HG02884 (cell line): ENCODE data around the gene NKPD1.

Experiments
- ATAC-seq: cut with Tn5 transposase; IDR thresholded peaks from one replicate; pipeline ENCODE4 v1.9.1; 2021; ENCODE audit warnings: mild to moderate bottlenecking, moderate library complexity; ENCODE audit not compliant: unreplicated experiment

Gene NKPD1, protein sequence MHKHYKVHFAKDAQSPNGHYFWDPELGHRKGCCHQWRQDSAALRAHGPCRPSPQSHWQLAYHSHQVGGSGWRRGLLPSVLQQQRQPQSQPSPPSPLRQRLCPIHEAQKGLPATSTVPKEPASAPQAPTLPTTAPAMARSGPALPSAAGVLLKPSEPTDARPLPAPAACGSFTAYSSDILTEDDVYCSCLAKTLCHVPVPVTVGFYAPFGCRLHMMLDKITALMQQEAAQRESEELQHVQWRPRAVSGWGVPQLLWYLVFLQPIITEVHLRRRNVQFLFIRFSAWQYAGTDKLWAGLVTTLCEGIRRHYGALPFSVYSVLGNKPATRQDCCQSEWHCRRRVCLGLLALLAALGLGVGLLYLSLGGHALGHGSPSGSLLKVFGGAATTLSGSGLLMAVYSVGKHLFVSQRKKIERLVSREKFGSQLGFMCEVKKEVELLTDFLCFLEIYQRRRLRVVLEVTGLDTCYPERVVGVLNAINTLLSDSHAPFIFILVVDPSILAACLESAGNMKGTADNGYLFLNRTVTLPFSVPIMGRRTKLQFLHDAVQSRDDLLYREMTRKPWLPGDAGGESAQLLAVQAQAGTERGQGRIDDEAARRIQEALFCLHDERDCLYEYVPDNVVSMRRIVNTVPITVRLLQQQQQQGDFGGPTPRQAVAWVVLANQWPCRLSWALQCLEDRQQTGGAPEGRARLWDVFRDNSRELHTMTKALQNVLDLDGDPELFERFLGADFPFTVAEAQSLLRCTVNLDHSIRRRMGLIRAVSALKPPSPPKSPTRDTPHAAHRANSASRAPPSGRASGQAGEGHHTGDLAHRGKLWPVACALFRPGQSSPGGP

DNA sequence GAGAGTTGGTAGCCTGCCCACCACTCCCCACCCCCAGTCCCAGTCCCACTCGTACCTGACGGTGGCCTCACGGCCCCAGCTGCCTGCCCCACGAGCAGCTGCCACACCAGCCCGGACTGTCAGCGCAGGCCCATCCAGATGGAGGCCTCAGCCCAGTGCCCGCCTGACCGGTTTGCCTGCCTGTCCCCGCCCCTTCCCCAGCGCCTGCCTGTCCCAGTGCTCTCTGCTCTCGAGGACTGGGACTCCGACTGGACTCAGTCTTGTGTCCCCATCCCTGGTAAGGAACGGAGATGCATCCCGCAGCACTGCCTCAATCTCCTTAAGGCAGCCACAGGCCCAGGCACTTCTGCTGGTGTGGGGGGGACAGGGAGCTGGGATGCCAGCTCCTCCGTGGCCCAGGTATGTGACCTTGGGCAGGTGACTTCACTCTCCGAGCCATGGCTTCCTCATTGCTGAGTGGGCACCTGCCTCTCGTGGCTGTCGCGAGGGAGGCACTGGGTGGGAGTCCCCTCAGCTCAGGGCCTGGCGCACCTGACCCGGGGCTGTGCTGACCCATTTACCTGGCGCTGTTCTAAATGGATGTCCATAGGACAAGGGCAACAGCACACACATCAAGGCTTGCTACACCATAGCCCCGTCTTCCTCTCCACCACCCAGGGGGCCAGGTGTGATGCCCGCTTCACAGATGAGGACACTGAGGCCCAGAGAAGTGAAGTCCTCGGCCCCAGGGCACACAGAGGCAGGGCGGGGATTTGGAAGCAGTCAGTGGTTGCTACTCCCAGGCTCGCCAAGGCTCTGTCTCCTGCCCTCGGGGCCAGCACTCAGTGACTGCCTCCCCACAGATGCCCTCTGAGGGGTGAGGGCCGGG, at the start of gene NKPD1:
Gene NKPD1, minus strand, starts transcription at position 113 of the 868 bp plus-strand sequence. CDS start 832 bp downstream, outside the sequence.
- no peak for ATAC-seq

- no peak for ATAC-seq
These were observed 45.5 kb upstream of the NKPD1 start for GRCh38 chr19:45206328-45206727.

DNA sequence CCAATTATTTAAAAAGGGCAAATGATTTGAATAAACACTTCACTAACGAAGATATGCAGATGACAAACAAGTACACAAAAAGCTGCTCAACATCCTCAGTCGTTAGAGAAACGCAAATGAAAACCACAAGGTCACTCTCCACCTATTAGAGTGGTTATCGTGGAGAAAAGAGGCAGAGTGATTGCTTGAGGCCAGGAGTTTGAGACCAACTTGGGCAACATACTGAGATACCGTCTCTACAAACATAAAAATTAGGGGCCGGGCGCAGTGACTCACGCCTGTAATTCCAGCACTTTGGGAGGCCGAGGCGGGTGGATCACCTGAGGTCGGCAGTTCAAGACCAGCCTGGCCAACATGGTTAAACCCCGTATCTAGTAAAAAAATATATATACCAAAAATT, 45.0 kb upstream of the NKPD1 start:
- ATAC-seq: no peak

- no peak for ATAC-seq
These were observed 41.9 kb upstream of the NKPD1 start for GRCh38 chr19:45202637-45203036.

- no peak for ATAC-seq
These were observed 39.8 kb upstream of the NKPD1 start for GRCh38 chr19:45200568-45200967.

GRCh38 chr19:45195764-45196163, 35.0 kb upstream of the NKPD1 start:
- ATAC-seq: no peak

DNA sequence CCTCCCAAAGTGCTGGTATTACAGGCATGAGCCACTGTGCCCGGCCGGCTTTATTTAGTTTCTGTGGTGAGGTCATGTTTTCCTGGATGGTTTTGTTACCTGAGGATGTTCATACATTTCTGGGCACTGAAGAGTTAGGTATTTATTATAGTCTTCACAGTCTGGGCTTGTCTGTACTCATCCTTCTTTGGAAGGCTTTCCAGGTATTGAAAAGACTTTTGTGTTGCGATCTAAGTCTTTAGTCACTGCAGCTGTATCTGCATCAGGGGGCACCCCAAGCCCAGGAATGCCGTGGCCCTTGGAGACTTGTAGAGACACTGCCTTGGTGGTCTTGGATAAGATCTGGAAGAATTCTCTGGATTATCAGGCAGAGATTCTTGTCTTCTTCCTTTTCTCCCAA, 30.6 kb upstream of the NKPD1 start:
- ATAC-seq: no peak

DNA sequence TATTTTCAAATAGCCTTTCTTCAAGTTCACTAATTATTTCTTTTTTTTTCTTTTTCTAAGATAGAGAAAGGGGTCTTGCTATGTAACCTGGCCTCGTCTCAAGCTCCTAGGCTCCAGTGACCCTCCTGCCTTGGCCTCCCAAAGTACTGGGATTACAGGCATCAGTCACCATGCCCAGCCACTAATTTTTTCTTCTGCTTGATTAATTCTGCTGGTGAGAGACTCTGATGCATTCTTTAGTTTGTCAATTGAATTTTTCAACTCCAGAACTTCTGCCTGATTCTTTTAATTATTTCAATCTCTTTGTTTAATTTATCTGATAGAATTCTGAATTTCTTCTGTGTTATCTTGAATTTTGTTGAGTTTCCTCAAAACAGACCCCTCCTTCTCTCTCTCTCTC, 29.2 kb upstream of the NKPD1 start:
- ATAC-seq: no peak

GRCh38 chr19:45187421-45188100, 26.8 kb upstream of the NKPD1 start:
- ATAC-seq: no peak

- no peak for ATAC-seq
These were observed 25.9 kb upstream of the NKPD1 start for GRCh38 chr19:45186509-45187334.

DNA sequence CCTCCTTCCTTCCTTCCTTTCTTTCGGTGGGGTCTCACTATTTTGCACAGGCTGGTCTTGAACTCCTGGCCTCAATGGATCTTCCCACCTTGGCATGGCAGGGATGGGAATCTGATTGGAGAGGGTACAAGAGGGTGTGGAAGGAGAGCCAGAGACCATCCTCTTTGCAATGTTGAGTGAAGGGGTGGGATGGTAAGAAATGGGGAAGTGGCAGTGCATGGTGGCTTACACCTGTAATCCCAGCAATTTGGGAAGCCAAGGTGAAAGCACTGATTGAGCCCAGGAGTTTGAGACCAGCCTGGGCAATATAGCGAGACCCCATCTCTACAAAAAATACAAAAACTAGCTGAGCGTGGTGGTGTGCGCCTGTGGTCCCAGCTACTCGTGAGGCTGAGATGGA, 23.3 kb upstream of the NKPD1 start:
- ATAC-seq: no peak

GRCh38 chr19:45182758-45183157, 22.0 kb upstream of the NKPD1 start:
- ATAC-seq: no peak

DNA sequence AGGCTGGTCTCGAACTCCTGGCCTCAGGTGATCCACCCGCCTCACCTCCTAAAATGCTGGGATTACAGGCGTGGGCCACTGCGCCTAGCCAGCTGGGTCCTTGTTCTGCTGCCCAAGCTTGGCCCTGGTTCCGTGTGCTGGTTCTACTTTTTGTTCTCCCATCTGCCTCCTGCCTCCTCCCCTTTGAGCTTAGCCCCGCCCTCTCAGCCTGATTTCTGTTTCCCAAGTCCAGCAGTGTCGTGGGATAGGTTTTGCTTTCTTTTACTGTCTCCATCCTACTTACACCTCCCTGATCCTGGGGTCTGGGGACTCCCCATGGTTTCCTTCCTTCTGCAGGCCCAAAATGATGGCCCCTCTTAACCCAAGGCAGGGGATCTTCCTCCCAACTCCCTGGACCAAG, 20.2 kb upstream of the NKPD1 start:
- ATAC-seq: no peak

- ATAC-seq: no peak
These were observed 19.1 kb upstream of the NKPD1 start for GRCh38 chr19:45179892-45180370.

- ATAC-seq: no peak
These were observed 18.5 kb upstream of the NKPD1 start for GRCh38 chr19:45179072-45179891.

DNA sequence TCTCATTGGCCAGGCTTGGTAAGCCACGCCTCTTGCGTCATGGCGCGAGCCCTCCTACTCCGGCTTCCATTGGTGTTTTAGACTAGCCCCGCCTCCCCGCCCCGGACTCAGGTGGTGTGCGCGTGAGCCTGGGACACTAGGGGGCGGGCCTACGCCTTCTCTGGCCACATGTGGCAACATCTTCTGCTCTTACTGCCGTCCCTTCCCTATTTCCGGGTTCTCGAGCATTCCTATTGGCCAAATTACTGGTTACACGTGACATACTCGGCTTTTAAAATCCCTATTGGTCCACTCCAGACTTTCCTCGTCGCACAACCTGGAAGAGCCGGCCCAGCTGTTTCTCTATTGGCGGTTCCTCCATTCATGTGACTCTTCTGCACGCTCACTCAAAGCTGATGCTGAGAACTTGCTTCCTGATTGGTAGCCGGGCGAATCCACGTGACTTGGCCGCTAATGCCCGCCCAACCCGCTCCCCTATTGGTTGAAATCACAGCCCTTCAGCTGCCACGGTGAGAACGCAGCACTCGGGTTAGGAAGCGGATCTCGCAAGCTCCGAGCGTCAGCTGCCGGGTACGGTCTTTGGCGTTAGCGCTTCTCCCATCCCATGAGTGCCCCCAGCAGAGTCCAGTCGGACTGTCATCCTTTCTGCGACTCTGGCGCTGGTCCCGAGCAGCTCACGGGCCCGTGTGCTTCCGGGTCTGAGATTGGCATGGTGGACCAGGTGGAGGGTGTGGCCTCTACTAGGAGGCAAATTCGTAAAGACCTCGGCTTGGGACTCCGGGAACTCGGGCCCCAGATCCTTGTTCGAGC, 17.7 kb upstream of the NKPD1 start, which contains the start of gene BLOC1S3:
Gene BLOC1S3, plus strand, starts transcription at position 523 of the 810 bp plus-strand sequence. CDS start 513 bp downstream, outside the sequence.
- peak; percentile 76 for ATAC-seq

- ATAC-seq: peak; percentile 5
These were observed 17.1 kb upstream of the NKPD1 start, which contains the start of gene TRAPPC6A for GRCh38 chr19:45177817-45178261. Gene TRAPPC6A, minus strand, starts transcription at chr19:45178237. Its CDS starts 19 bp downstream, at chr19:45178218.
